PC-3 (cell line): ENCODE results near the gene KCNC3.

Source experiments
- EZH2 ChIP-seq: fragments of 300-600 bp; sonication (generic); IDR thresholded peaks from one replicate; pipeline ENCODE4 v1.6.1; 2017; ENCODE audit warnings: antibody characterized with exemption, mild to moderate bottlenecking, low read length; ENCODE audit not compliant: unreplicated experiment
- EZH2phosphoT487 ChIP-seq: fragments of 300-600 bp; sonication (generic); IDR thresholded peaks from 2 replicates; pipeline ENCODE4 v1.6.1; 2018; ENCODE audit warnings: mild to moderate bottlenecking, antibody characterized with exemption, low read length, borderline replicate concordance
- TF ChIP-seq, protein P1 (sequence below): fragments of 300-600 bp; sonication (generic); conservative IDR thresholded peaks from 2 replicates; pipeline ENCODE4 v1.5.1; 2017; ENCODE audit warnings: antibody characterized with exemption, low read depth, mild to moderate bottlenecking, low read length

DNA sequence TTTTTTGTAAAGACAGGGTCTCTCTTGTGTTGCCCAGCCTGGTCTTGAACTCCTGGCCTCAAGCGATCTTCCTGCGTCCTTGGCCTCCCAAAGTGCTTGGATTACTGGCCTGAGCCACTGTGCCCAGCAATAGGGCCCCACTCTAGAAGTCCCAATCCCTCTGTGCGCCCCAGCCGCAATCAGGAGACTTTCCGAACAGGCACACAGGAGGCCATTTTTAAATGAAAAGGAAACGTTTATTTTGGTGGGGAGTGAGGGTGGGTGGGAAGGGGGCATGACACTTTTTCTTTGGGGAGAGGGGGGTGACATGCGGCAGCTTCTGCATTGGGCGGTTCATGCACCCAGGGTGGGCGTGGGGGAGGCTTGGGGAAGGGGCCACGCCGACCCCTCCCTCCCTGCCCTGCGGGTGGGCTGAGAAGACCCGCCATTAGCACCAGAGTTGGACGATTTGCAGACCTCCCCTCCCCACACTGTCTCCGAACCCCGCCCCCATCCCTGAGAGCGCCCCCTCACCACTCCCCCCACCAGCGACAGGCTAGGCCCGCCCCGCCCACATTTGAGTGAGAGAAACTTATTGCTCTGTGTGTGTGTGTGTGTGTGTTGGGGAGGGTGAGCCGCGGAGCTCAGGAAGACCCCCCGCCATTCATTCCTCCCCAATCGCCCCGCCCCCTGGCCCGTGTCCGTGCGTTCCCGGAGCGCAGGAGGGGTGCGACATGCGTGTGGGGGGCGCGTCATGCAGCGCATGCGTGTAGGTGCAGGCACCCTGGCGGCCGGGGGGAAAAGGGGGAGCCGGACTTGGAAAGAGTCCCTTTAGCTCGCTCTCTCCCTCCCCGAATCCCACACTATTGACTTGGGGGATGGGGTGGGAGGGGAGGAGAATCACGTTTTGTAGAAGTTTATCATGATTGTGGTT lies 17.2 kb downstream of the KCNC3 start:
- TF ChIP-seq EZH2 (no peak), EZH2phosphoT487 (no peak)
- TF ChIP-seq, protein P1, sequence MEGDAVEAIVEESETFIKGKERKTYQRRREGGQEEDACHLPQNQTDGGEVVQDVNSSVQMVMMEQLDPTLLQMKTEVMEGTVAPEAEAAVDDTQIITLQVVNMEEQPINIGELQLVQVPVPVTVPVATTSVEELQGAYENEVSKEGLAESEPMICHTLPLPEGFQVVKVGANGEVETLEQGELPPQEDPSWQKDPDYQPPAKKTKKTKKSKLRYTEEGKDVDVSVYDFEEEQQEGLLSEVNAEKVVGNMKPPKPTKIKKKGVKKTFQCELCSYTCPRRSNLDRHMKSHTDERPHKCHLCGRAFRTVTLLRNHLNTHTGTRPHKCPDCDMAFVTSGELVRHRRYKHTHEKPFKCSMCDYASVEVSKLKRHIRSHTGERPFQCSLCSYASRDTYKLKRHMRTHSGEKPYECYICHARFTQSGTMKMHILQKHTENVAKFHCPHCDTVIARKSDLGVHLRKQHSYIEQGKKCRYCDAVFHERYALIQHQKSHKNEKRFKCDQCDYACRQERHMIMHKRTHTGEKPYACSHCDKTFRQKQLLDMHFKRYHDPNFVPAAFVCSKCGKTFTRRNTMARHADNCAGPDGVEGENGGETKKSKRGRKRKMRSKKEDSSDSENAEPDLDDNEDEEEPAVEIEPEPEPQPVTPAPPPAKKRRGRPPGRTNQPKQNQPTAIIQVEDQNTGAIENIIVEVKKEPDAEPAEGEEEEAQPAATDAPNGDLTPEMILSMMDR, result no peak
